OCI-LY7 (cell line): Measurements from ENCODE around the gene FIGN.

Experiments
- CTCF ChIP-seq: fragments of 200-600 bp; sonication (generic); conservative IDR thresholded peaks from 2 replicates; pipeline ENCODE4 v1.5.1; 2014; ENCODE audit warnings: mild to moderate bottlenecking, antibody characterized with exemption, low read length, moderate library complexity, mixed read lengths
- EZH2phosphoT487 ChIP-seq: fragments of 200-600 bp; sonication (generic); IDR thresholded peaks from 2 replicates; pipeline ENCODE4 v1.6.1; 2018; ENCODE audit warnings: low read depth, borderline replicate concordance, mild to moderate bottlenecking, mixed run types, antibody characterized with exemption, low read length, moderate library complexity, mixed read lengths

GRCh38 chr2:163751696-163752095 is 15.9 kb upstream of the FIGN start:
- TF ChIP-seq CTCF (no peak), EZH2phosphoT487 (no peak)
